Stomach smooth muscle (tissue), 2 donors: Measurements from ENCODE around the gene ADGRE1.

ENCODE experiments used
- H3K27ac ChIP-seq: one replicate; pipeline ENCODE4 v1.7.0; 2013; ENCODE audit warnings: mild to moderate bottlenecking, low read length, inconsistent platforms
- H3K27me3 ChIP-seq, 2 donors: one replicate each; pipeline ENCODE4 v1.7.0; 2013; ENCODE audit warnings: low read length in 2 of 2; ENCODE audit not compliant: insufficient read depth in 2 of 2, control insufficient read depth in 1 of 2
- H3K36me3 ChIP-seq, 2 donors: one replicate each; pipeline ENCODE4 v1.7.0; 2013; ENCODE audit warnings: low read length in 2 of 2; ENCODE audit not compliant: control insufficient read depth in 2 of 2, insufficient read depth in 2 of 2
- H3K4me1 ChIP-seq: one replicate; pipeline ENCODE4 v1.7.0; 2013; ENCODE audit warnings: low read length; ENCODE audit not compliant: control insufficient read depth, insufficient read depth
- H3K4me3 ChIP-seq, 2 donors: one replicate each; pipeline ENCODE4 v1.7.0; 2013; ENCODE audit warnings: low read length in 2 of 2
- H3K9ac ChIP-seq, 2 donors: one replicate each; pipeline ENCODE4 v1.7.0; 2013; ENCODE audit warnings: low read length in 2 of 2, mild to moderate bottlenecking in 1 of 2
- H3K9me3 ChIP-seq, 2 donors: one replicate each; pipeline ENCODE4 v1.7.0; 2013; ENCODE audit warnings: low read length in 2 of 2; ENCODE audit not compliant: control insufficient read depth in 2 of 2
- donor health status: healthy.
- donor health status: Pancreatic carcinoma.

ADGRE1 gene

DNA sequence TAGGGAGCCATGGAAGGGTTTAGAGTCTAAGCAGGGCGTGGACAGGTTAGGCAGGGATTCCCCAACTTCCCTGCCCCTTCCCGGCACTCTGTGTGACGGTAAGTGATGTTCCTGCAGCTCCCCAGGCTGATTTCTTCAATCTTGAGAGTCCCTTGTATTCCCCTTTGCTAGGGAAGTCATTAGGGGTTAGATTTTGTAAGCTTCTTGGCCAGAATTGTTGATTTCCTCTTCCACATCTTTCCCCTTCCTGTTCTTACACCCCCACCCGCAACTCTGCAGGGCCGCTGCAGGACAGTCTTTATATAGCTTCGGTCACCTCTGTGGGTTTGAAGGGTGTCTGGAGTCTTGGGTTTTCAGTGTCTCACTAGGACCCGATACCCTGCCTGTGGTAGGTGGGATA lies 10.6 kb upstream of the ADGRE1 start:
- Histone ChIP-seq H3K4me1 (no peaks in the 10 kb centered on the region), H3K27ac (no peak overlapping the region)

DNA sequence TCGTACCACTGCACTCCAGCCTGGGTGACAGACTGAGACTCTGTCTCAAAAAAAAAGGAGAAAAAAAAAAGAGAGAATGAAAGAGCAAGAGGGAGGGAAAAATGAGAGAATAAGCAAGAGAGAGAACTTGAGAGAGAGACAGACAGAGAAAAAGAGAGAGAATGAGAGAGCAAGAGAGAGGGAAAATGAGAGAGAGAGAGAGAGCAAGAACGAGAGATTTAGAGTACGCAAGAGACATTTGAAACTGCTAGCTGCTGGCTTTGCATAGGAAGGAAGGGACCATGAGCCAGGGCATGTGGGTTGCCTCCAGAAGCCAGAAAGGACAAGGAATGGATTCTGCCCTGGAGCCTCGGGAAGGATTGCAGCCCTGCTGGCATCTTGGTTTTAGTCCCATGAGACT lies 9.6 kb upstream of the ADGRE1 start:
- H3K27me3 ChIP-seq, result peaks cover 3 to 4% of the 10 kb centered on the region in 2 donors
- H3K9ac ChIP-seq, result no peak overlapping the region
- H3K4me1 ChIP-seq, result no peaks in the 10 kb centered on the region
- H3K27ac ChIP-seq, result no peak overlapping the region
- no peak overlapping the region for H3K4me3 ChIP-seq
- H3K36me3 ChIP-seq, result no peaks in the 10 kb centered on the region
- peaks cover 6% of the 10 kb centered on the region in 2 donors for H3K9me3 ChIP-seq

More for the DNA sequence above, 10.6 kb upstream of the ADGRE1 start:
- no peaks in the 10 kb centered on the region for H3K36me3 ChIP-seq
- peaks cover 6% of the 10 kb centered on the region in 2 donors for H3K9me3 ChIP-seq
- no peak overlapping the region for H3K4me3 ChIP-seq
- no peak overlapping the region for H3K9ac ChIP-seq
- H3K27me3 ChIP-seq, result peaks cover 2 to 4% of the 10 kb centered on the region in 2 donors

- Histone ChIP-seq H3K27ac (no peak overlapping the region), H3K27me3 (peaks cover 0 to 9% of the 10 kb centered on the region in 2 donors), H3K9ac (no peak overlapping the region), H3K9me3 (peaks cover 0 to 19% of the 10 kb centered on the region in 2 donors), H3K4me3 (no peak overlapping the region), H3K4me1 (no peaks in the 10 kb centered on the region), H3K36me3 (no peaks in the 10 kb centered on the region)
These were observed 992 bp upstream of the ADGRE1 start for GRCh38 chr19:6886277-6886897.

- H3K27me3 ChIP-seq, result peaks cover 0 to 7% of the 10 kb centered on the region in 2 donors
These were observed 1.6 kb downstream of the ADGRE1 start for GRCh38 chr19:6888967-6889366.

GRCh38 chr19:6890401-6890913 lies 3.1 kb downstream of the ADGRE1 start:
- H3K4me3 ChIP-seq, result no peak overlapping the region
- no peak overlapping the region for H3K9ac ChIP-seq
- H3K27me3 ChIP-seq, result peaks cover 0 to 11% of the 10 kb centered on the region in 2 donors
- H3K27ac ChIP-seq, result no peak overlapping the region
- H3K4me1 ChIP-seq, result no peaks in the 10 kb centered on the region
- no peaks in the 10 kb centered on the region for H3K36me3 ChIP-seq
- peaks cover 14 to 34% of the 10 kb centered on the region in 2 donors for H3K9me3 ChIP-seq

More at GRCh38 chr19:6888967-6889366, 1.6 kb downstream of the ADGRE1 start:
- no peaks in the 10 kb centered on the region for H3K36me3 ChIP-seq
- H3K4me3 ChIP-seq, result no peak overlapping the region
- no peak overlapping the region for H3K9ac ChIP-seq
- peaks cover under 1 to 19% of the 10 kb centered on the region in 2 donors for H3K9me3 ChIP-seq
- no peaks in the 10 kb centered on the region for H3K4me1 ChIP-seq
- no peak overlapping the region for H3K27ac ChIP-seq

- Histone ChIP-seq H3K27me3 (peaks cover 0 to 11% of the 10 kb centered on the region in 2 donors), H3K36me3 (no peaks in the 10 kb centered on the region), H3K4me1 (no peaks in the 10 kb centered on the region), H3K9me3 (peaks cover 14 to 39% of the 10 kb centered on the region in 2 donors), H3K4me3 (no peak overlapping the region), H3K9ac (no peak overlapping the region), H3K27ac (no peak overlapping the region)
These were observed 3.6 kb downstream of the ADGRE1 start for GRCh38 chr19:6890938-6891337.

DNA sequence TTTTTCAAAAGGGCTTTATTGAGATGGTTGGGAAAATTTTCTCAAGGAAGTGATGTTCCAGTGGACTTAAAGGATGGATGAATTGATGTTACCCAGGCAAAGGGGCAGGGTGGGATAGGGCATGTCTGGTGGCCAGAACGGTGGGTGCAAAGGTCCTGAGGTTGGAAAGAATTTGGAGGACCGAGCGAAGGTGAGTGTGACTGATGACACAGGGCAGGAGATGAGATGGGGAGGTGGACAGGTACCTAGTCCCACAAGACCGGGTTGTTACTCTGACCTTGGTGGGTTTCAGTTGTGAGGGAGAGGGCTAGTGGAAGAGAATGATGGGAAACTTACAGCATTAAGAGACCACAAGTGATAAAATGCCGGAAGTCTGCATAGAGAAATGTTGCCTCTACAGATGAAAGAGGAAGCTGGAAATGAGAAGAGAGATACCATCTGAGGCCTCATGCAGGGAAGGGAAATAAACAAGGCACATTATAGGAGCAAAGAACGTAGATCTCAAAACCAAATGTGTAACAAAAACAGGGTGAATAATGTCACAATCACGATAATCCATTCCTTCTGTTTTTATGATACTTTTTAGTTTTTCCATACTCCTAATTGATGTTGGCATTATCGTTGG lies 4.5 kb downstream of the ADGRE1 start:
- Histone ChIP-seq H3K36me3 (no peaks in the 10 kb centered on the region), H3K4me1 (no peaks in the 10 kb centered on the region), H3K9me3 (peaks cover 19 to 42% of the 10 kb centered on the region in 2 donors), H3K27ac (no peak overlapping the region), H3K9ac (no peak overlapping the region), H3K27me3 (peaks cover 0 to 8% of the 10 kb centered on the region in 2 donors), H3K4me3 (no peak overlapping the region)

DNA sequence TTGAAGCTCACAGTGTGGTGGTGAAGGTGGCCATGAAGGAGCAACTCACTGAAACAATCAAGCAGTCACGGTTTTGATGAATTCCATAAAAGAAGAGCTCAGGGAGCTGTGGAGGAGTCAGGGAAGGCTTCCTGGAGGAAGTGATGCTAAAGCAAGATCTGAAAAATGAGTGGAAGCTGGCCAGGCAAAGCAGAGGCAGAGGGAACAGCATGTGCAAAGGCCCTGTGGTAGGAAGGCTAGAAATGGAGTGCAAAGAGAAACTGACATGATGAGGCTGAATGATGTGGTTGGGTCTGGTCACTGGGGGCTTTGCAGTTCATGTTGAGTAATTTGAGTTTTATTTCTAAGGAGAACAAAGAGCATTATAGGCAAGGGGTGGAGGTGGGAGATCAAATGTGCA lies 6.9 kb downstream of the ADGRE1 start:
- no peak overlapping the region for H3K4me3 ChIP-seq
- H3K4me1 ChIP-seq, result no peaks in the 10 kb centered on the region
- no peaks in the 10 kb centered on the region for H3K36me3 ChIP-seq
- peaks cover 0 to 4% of the 10 kb centered on the region in 2 donors for H3K27me3 ChIP-seq
- H3K9ac ChIP-seq, result no peak overlapping the region
- peaks cover 22 to 32% of the 10 kb centered on the region in 2 donors for H3K9me3 ChIP-seq
- H3K27ac ChIP-seq, result no peak overlapping the region

DNA sequence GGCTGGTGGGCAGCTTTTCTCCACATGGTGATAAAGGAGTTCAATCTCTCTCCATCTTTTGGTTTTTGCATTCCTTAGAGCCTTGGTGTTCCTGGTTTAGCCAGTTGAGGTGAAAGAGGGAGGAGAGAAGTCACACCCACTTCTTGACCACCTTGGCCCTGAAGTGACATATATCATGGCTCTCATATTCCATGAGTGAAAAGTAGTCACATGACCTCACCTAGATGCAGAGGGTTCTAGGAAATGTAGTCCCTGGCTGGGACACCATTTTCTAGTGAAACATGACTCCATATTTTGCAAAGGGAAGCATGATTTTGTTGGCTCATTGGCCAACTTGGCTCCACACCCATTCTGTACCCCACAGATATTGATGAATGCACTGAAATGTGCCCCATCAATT lies 16.1 kb downstream of the ADGRE1 start:
- no peak overlapping the region for H3K9ac ChIP-seq
- peaks cover 17 to 34% of the 10 kb centered on the region in 2 donors for H3K9me3 ChIP-seq
- H3K4me1 ChIP-seq, result no peaks in the 10 kb centered on the region
- H3K4me3 ChIP-seq, result no peak overlapping the region
- no peaks in the 10 kb centered on the region for H3K36me3 ChIP-seq
- H3K27ac ChIP-seq, result no peak overlapping the region
- peaks cover 3% of the 10 kb centered on the region in 2 donors for H3K27me3 ChIP-seq

DNA sequence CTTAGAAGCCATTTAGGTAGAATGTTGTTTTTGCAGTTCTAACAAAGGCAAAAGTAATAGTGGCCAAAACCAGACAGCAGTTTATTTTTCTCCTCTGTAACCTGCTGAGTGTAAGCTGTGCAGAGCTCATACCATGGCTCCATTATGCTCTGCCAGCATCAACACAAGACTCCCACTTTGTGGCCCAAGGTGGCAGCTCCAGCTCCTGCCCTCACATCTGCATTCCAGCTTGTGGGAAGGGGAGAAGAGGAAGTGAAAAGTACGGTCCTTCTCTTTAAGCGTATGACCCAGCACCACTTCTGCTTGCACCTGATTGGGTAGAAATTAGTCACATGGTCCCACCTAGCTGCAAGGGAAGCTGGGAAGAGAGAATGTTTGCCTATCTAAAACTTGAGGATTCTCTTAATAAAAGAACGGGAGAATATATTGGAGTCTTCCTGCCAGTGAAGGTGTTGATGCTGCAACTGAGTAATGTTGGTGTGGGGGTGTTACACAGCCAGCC lies 19.2 kb downstream of the ADGRE1 start:
- Histone ChIP-seq H3K9me3 (peaks cover 11 to 24% of the 10 kb centered on the region in 2 donors), H3K36me3 (no peaks in the 10 kb centered on the region), H3K4me3 (no peak overlapping the region), H3K27me3 (peaks cover 3% of the 10 kb centered on the region in 2 donors), H3K27ac (no peak overlapping the region), H3K4me1 (no peaks in the 10 kb centered on the region), H3K9ac (no peak overlapping the region)

- H3K4me3 ChIP-seq, result no peak overlapping the region
- H3K27ac ChIP-seq, result no peak overlapping the region
- no peaks in the 10 kb centered on the region for H3K36me3 ChIP-seq
- H3K4me1 ChIP-seq, result no peaks in the 10 kb centered on the region
- no peak overlapping the region for H3K9ac ChIP-seq
- H3K27me3 ChIP-seq, result no peaks in the 10 kb centered on the region
- peaks cover 17 to 24% of the 10 kb centered on the region in 2 donors for H3K9me3 ChIP-seq
These were observed 24.1 kb downstream of the ADGRE1 start for GRCh38 chr19:6911523-6911922.
